GM15510 (cell line): ENCODE data around the gene ADRB2.

ENCODE experiments used
- POLR2A ChIP-seq: IDR thresholded peaks from 3 replicates; pipeline ENCODE4 v1.6.1; 2011; ENCODE audit warnings: borderline replicate concordance; ENCODE audit not compliant: insufficient read length; ENCODE audit errors: extremely low read depth

ADRB2 gene

GRCh38 chr5:148826053-148826738 lies at the start of gene ADRB2:
TSS of gene ADRB2 (plus strand) at chr5:148826611. CDS start at chr5:148826832, 221 bp downstream.
- peak; percentile 76 for TF ChIP-seq POLR2A

GRCh38 chr5:148776780-148777179 lies 49.6 kb upstream of the ADRB2 start:
- TF ChIP-seq POLR2A: no peak

GRCh38 chr5:148778882-148779281 lies 47.5 kb upstream of the ADRB2 start:
- TF ChIP-seq POLR2A: no peak

GRCh38 chr5:148780711-148781110 lies 45.7 kb upstream of the ADRB2 start:
- no peak for TF ChIP-seq POLR2A

- no peak for TF ChIP-seq POLR2A
Observed at GRCh38 chr5:148781766-148782165, 44.6 kb upstream of the ADRB2 start.

- no peak for TF ChIP-seq POLR2A
Observed at GRCh38 chr5:148785223-148785622, 41.2 kb upstream of the ADRB2 start.

GRCh38 chr5:148786456-148786855 lies 40.0 kb upstream of the ADRB2 start:
- TF ChIP-seq POLR2A: no peak

- TF ChIP-seq POLR2A: no peak
Observed at GRCh38 chr5:148788636-148789035, 37.8 kb upstream of the ADRB2 start.

GRCh38 chr5:148790545-148791333 lies 35.7 kb upstream of the ADRB2 start:
- no peak for TF ChIP-seq POLR2A

- TF ChIP-seq POLR2A: no peak
Observed at GRCh38 chr5:148791334-148791667, 35.1 kb upstream of the ADRB2 start.

GRCh38 chr5:148791696-148792095 lies 34.7 kb upstream of the ADRB2 start:
- TF ChIP-seq POLR2A: no peak

- TF ChIP-seq POLR2A: no peak
Observed at GRCh38 chr5:148792744-148793143, 33.7 kb upstream of the ADRB2 start.

- no peak for TF ChIP-seq POLR2A
Observed at GRCh38 chr5:148793261-148793660, 33.1 kb upstream of the ADRB2 start.

GRCh38 chr5:148794275-148794674 lies 32.1 kb upstream of the ADRB2 start:
- TF ChIP-seq POLR2A: no peak

- TF ChIP-seq POLR2A: no peak
Observed at GRCh38 chr5:148794729-148795561, 31.5 kb upstream of the ADRB2 start.
